HG03025 (cell line): Measurements from ENCODE around the gene TRIM71.
"Not testable (repeated sequence)": the region's sequence is repeated elsewhere in the genome, so short reads cannot be mapped to it uniquely, and the experiment has no call there.

Source experiments
- ATAC-seq: cut with Tn5 transposase; IDR thresholded peaks from one replicate; pipeline ENCODE4 v1.9.1; 2021; ENCODE audit warnings: mild to moderate bottlenecking, moderate library complexity; ENCODE audit not compliant: unreplicated experiment, low FRiP score

The TRIM71 gene

GRCh38 chr3:32913790-32914446 is 96.1 kb downstream of the TRIM71 start:
- ATAC-seq: no peak

GRCh38 chr3:32919920-32920319 is 102.1 kb downstream of the TRIM71 start:
- ATAC-seq: no peak

- ATAC-seq: no peak
These were observed 104.3 kb downstream of the TRIM71 start for GRCh38 chr3:32922078-32922477.

- no peak for ATAC-seq
These were observed 112.4 kb downstream of the TRIM71 start for GRCh38 chr3:32930161-32930560.

GRCh38 chr3:32931273-32931672 is 113.5 kb downstream of the TRIM71 start:
- ATAC-seq: not testable (repeated sequence)

- no peak for ATAC-seq
These were observed 116.4 kb downstream of the TRIM71 start for GRCh38 chr3:32934150-32934742.

- ATAC-seq: no peak
These were observed 119.5 kb downstream of the TRIM71 start for GRCh38 chr3:32937331-32937730.

GRCh38 chr3:32939531-32940284 is 121.9 kb downstream of the TRIM71 start:
- not testable (repeated sequence) for ATAC-seq

- ATAC-seq: no peak
These were observed 122.9 kb downstream of the TRIM71 start for GRCh38 chr3:32940726-32941125.

- no peak for ATAC-seq
These were observed 127.3 kb downstream of the TRIM71 start for GRCh38 chr3:32945136-32945535.

GRCh38 chr3:32945598-32945997 is 127.8 kb downstream of the TRIM71 start:
- ATAC-seq: not testable (repeated sequence)

- peak; percentile 16 for ATAC-seq
These were observed 129.4 kb downstream of the TRIM71 start for GRCh38 chr3:32946973-32947788.
